GM10248 (cell line): ENCODE results near the gene MCF2L.

ENCODE experiments used
- CTCF ChIA-PET: fragments of 300-600 bp; sonication (Branson Sonifier 250); formaldehyde crosslinking; extraction: SDS; loops from one replicate; lab custom pipeline; 2021; ENCODE audit warnings: antibody characterized with exemption; lab: Yijun Ruan, JAX
- POLR2A ChIA-PET: fragments of 350-650 bp; sonication (Branson Sonifier 250); formaldehyde crosslinking; extraction: SDS; loops from one replicate; lab custom pipeline; 2020; ENCODE audit warnings: antibody characterized with exemption; lab: Yijun Ruan, JAX
- DNase-seq: peaks from one replicate; pipeline ENCODE4 v3.0.0; 2012; ENCODE audit errors: extremely low spot score
- CTCF ChIP-seq: IDR thresholded peaks from 2 replicates; pipeline ENCODE4 v1.5.1; 2012; ENCODE audit warnings: mild to moderate bottlenecking, low read depth; ENCODE audit errors: extremely low read depth, missing control alignments, control extremely low read depth

Gene MCF2L

GRCh38 chr13:113126265-113127150 is 157.5 kb downstream of the MCF2L start:
- no peak for TF ChIP-seq CTCF
- ChIA-PET POLR2A (no interaction called here), CTCF (no interaction called here)

DNA sequence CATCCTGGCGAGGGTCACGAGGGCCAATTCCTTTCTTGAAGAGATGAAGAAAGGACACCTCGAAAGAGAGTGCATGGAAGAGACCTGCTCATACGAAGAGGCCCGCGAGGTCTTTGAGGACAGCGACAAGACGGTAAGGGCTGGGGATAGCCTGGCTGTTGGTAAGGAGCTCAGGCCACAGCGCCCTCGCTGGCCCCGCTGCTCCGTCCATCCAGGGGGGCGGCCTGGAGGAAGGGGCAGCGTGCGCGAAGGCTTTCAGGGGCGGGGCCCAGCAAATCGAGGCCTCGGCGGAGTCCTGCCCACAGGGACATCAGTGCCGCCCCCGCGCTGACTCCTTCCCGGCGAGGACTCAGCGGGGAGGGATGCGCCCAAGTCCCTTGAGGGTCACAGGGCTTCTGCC is 160.5 kb downstream of the MCF2L start:
- DNase-seq = no peak
- ChIA-PET POLR2A (no interaction called here), CTCF (no interaction called here)
- no peak for TF ChIP-seq CTCF

More at GRCh38 chr13:113126265-113127150, 157.5 kb downstream of the MCF2L start:
- no peak for DNase-seq

- no peak for TF ChIP-seq CTCF
- POLR2A ChIA-PET = no interaction called here
- DNase-seq = no peak
- CTCF ChIA-PET = no interaction called here
These were observed 161.1 kb downstream of the MCF2L start for GRCh38 chr13:113129921-113130750.

GRCh38 chr13:113135281-113135760 is 166.3 kb downstream of the MCF2L start:
- no peak for TF ChIP-seq CTCF
- no peak for DNase-seq
- ChIA-PET POLR2A (no interaction called here), CTCF (no interaction called here)

GRCh38 chr13:113137691-113138298 is 168.8 kb downstream of the MCF2L start:
- ChIA-PET CTCF (no interaction called here), POLR2A (no interaction called here)
- no peak for DNase-seq

More at GRCh38 chr13:113137691-113138298, 168.8 kb downstream of the MCF2L start:
- TF ChIP-seq CTCF = no peak
